Fibroblast of lung (primary cell): ENCODE measurements around the gene NLRP1. TPM values are rescaled to one million over a fixed set of nuclear protein-coding genes. Genes with fewer than 3 reads are reported as not detected.

ENCODE experiments used
- DNase-seq, 2 donors: peaks; one replicate each; pipeline versions ENCODE4 v3.0.0 to v3.0.0-alpha.2; 2010; ENCODE audit warnings: low read depth in 2 of 2
- H2AFZ ChIP-seq: 2 replicates; pipeline ENCODE4 v1.5.1; 2012; ENCODE audit warnings: low read length, control low read depth, inconsistent platforms
- H3K27ac ChIP-seq: 2 replicates; pipeline ENCODE4 v1.5.1; 2011; ENCODE audit warnings: low read length, control low read depth; ENCODE audit not compliant: insufficient read depth
- H3K27me3 ChIP-seq: 2 replicates; pipeline ENCODE4 v1.5.1; 2011; ENCODE audit warnings: mild to moderate bottlenecking, low read length; ENCODE audit not compliant: control insufficient read depth, insufficient read depth
- H3K36me3 ChIP-seq: 2 replicates; pipeline ENCODE4 v1.5.1; 2011; ENCODE audit warnings: low read length; ENCODE audit not compliant: control insufficient read depth, insufficient read depth
- H3K4me1 ChIP-seq: 2 replicates; pipeline ENCODE4 v1.5.1; 2011; ENCODE audit warnings: low read length; ENCODE audit not compliant: control insufficient read depth, insufficient read depth; ENCODE audit errors: extremely low read depth
- H3K4me2 ChIP-seq: 2 replicates; pipeline ENCODE4 v1.5.1; 2011; ENCODE audit warnings: low read length, control low read depth; ENCODE audit not compliant: insufficient read depth; ENCODE audit errors: extremely low read depth
- H3K4me3 ChIP-seq, 4 experiments: fragments of 200-600 bp in 1 of 4; sonication (generic) in 1 of 4; replicated peaks in 1 of 4; 2 replicates each; pipeline ENCODE4 v1.5.1; 2011 to 2016; ENCODE audit warnings: low read length in 4 of 4, low read depth in 3 of 4, mild to moderate bottlenecking in 3 of 4, control low read depth in 2 of 4, inconsistent platforms in 1 of 4, mixed read lengths in 1 of 4; ENCODE audit not compliant: insufficient read depth in 1 of 4; ENCODE audit errors: control extremely low read depth in 1 of 4
- H3K79me2 ChIP-seq: 2 replicates; pipeline ENCODE4 v1.5.1; 2012; ENCODE audit warnings: mild to moderate bottlenecking, low read length, inconsistent platforms; ENCODE audit not compliant: control insufficient read depth, insufficient read depth
- H3K9ac ChIP-seq: 2 replicates; pipeline ENCODE4 v1.5.1; 2011; ENCODE audit warnings: mild to moderate bottlenecking, low read length, control low read depth; ENCODE audit not compliant: insufficient read depth
- H3K9me3 ChIP-seq: 2 replicates; pipeline ENCODE4 v1.5.1; 2012; ENCODE audit warnings: low read depth, low read length; ENCODE audit not compliant: control insufficient read depth, insufficient read depth
- H4K20me1 ChIP-seq: 2 replicates; pipeline ENCODE4 v1.5.1; 2011; ENCODE audit warnings: low read length; ENCODE audit not compliant: control insufficient read depth, insufficient read depth; ENCODE audit errors: extremely low read depth
- CTCF ChIP-seq, 2 donors: IDR thresholded peaks in 1 of 2; conservative IDR thresholded peaks in 1 of 2; 1 replicate in 1 of 2; 2 replicates in 1 of 2; pipeline ENCODE4 v1.5.1; 2011 to 2012; ENCODE audit warnings: low read length in 2 of 2, control low read depth in 1 of 2, inconsistent platforms in 1 of 2, low read depth in 1 of 2, mild to moderate bottlenecking in 1 of 2
- EZH2 ChIP-seq: IDR thresholded peaks from 2 replicates; pipeline ENCODE4 v1.5.1; 2012; ENCODE audit warnings: low read length, control low read depth, mild to moderate bottlenecking; ENCODE audit errors: missing control alignments
- polyA plus RNA-seq, 2 donors: library from polyadenylated mRNA; depleted of rRNA in 1 of 2; stranded (reverse) in 1 of 2; unstranded in 1 of 2; fragments of >200 nt; gene quantifications; 2 replicates each; pipeline ENCODE4 v1.2.1, GENCODE V29; 2011 to 2012; ENCODE audit warnings: missing spikeins in 1 of 2
- total RNA-seq: library from RNA; depleted of rRNA; stranded (reverse); fragments of >200 nt; gene quantifications from 2 replicates; pipeline ENCODE4 v1.2.1, GENCODE V29; 2014

NLRP1 gene
- total and polyA plus RNA-seq, 2 donors (not counting 1 experiment from before 2014, with no cell fraction given), result 22.1 to 23.1 TPM

- Histone ChIP-seq H4K20me1 (no peaks in the 10 kb centered on the region), H3K27me3 (no peaks in the 10 kb centered on the region), H3K27ac (no peak overlapping the region), H3K4me3 (no peak overlapping the region), H3K4me2 (no peak overlapping the region), H3K4me1 (peaks cover 12% of the 10 kb centered on the region), H3K36me3 (peaks cover 12% of the 10 kb centered on the region), H2AFZ (no peak overlapping the region), H3K9ac (no peak overlapping the region), H3K9me3 (no peaks in the 10 kb centered on the region), H3K79me2 (no peaks in the 10 kb centered on the region)
- DNase-seq, result no peak
- TF ChIP-seq CTCF (conservative IDR thresholded peaks at IDR 0.05 in 1 of 2, IDR thresholded peaks at IDR 0.05 in 1 of 2; ENCODE audit: low read depth in 1 of 2, low read length in 2 of 2), result no peak
- TF ChIP-seq EZH2, result no peak
Measured at GRCh38 chr17:5531085-5531418, 53.3 kb downstream of the NLRP1 start.

GRCh38 chr17:5530265-5531084, 53.8 kb downstream of the NLRP1 start:
- no peak overlapping the region for H2AFZ ChIP-seq
- TF ChIP-seq EZH2 (no peak), CTCF (conservative IDR thresholded peaks at IDR 0.05 in 1 of 2, IDR thresholded peaks at IDR 0.05 in 1 of 2; ENCODE audit: low read depth in 1 of 2, low read length in 2 of 2) (no peak)
- no peak for DNase-seq
- H3K27me3 ChIP-seq, result no peaks in the 10 kb centered on the region
- H3K4me3 ChIP-seq, result no peak overlapping the region
- no peaks in the 10 kb centered on the region for H3K79me2 ChIP-seq
- H3K27ac ChIP-seq, result no peak overlapping the region
- no peak overlapping the region for H3K9ac ChIP-seq
- H4K20me1 ChIP-seq, result no peaks in the 10 kb centered on the region
- peaks cover 12% of the 10 kb centered on the region for H3K36me3 ChIP-seq
- H3K4me2 ChIP-seq, result no peak overlapping the region
- H3K4me1 ChIP-seq, result peaks cover 13% of the 10 kb centered on the region
- no peaks in the 10 kb centered on the region for H3K9me3 ChIP-seq

GRCh38 chr17:5527601-5528250, 56.6 kb downstream of the NLRP1 start:
- Histone ChIP-seq H3K9me3 (no peaks in the 10 kb centered on the region), H3K4me2 (no peak overlapping the region), H4K20me1 (no peaks in the 10 kb centered on the region), H2AFZ (no peak overlapping the region), H3K27me3 (no peaks in the 10 kb centered on the region), H3K36me3 (peaks cover 8% of the 10 kb centered on the region), H3K9ac (no peak overlapping the region), H3K79me2 (no peaks in the 10 kb centered on the region), H3K4me3 (no peak overlapping the region), H3K27ac (peak overlapping the region; percentile 74), H3K4me1 (peaks cover 13% of the 10 kb centered on the region)
- TF ChIP-seq EZH2, result no peak
- no peak for TF ChIP-seq CTCF (conservative IDR thresholded peaks at IDR 0.05 in 1 of 2, IDR thresholded peaks at IDR 0.05 in 1 of 2; ENCODE audit: low read depth in 1 of 2, low read length in 2 of 2)
- no peak for DNase-seq
